Measurements from ENCODE around the gene WDR5.

GRCh38 chr9:134135343-134136117 is at the start of gene WDR5:
- peak; percentile 30 for TF ChIP-seq CTCF (IDR thresholded peaks at IDR 0.05; ENCODE audit: low read length)
- no peak for TF ChIP-seq EZH2 (optimal IDR thresholded peaks at IDR 0.05; ENCODE audit: low read depth, low read length)
